ENCODE data around the gene CTCF.
"Not testable (repeated sequence)": the region's sequence is repeated elsewhere in the genome, so short reads cannot be mapped to it uniquely, and the experiment has no call there.

CTCF gene

GRCh38 chr16:67528870-67529581 is 33.3 kb upstream of the CTCF start:
- Histone ChIP-seq H3K4me1 (ENCODE audit: insufficient read depth, low read length) (peaks cover 24% of the 10 kb centered on the region), H3K9me3 (ENCODE audit: low read length) (no peaks in the 10 kb centered on the region), H3K27me3 (ENCODE audit: insufficient read depth, low read length) (no peaks in the 10 kb centered on the region), H3K36me3 (ENCODE audit: insufficient read depth, low read length) (no peaks in the 10 kb centered on the region), H3K4me3 (ENCODE audit: low read length) (peak overlapping the region; percentile 89), H2AFZ (ENCODE audit: low read depth, low read length) (peak overlapping the region; percentile 68)

- H3K4me1 ChIP-seq (ENCODE audit: insufficient read depth, low read length), result peaks cover 24% of the 10 kb centered on the region
- no peaks in the 10 kb centered on the region for H3K27me3 ChIP-seq (ENCODE audit: insufficient read depth, low read length)
- peak overlapping the region; percentile 68 for H2AFZ ChIP-seq (ENCODE audit: low read depth, low read length)
- H3K36me3 ChIP-seq (ENCODE audit: insufficient read depth, low read length), result no peaks in the 10 kb centered on the region
- peak overlapping the region; percentile 89 for H3K4me3 ChIP-seq (ENCODE audit: low read length)
- no peaks in the 10 kb centered on the region for H3K9me3 ChIP-seq (ENCODE audit: low read length)
Measured at GRCh38 chr16:67529582-67530012, 32.7 kb upstream of the CTCF start.

- Histone ChIP-seq H3K9me3 (ENCODE audit: low read length) (no peaks in the 10 kb centered on the region), H3K4me3 (ENCODE audit: low read length) (peak overlapping the region; percentile 89), H3K27me3 (ENCODE audit: insufficient read depth, low read length) (no peaks in the 10 kb centered on the region), H2AFZ (ENCODE audit: low read depth, low read length) (no peak overlapping the region), H3K4me1 (ENCODE audit: insufficient read depth, low read length) (peaks cover 21% of the 10 kb centered on the region), H3K36me3 (ENCODE audit: insufficient read depth, low read length) (no peaks in the 10 kb centered on the region)
Measured at GRCh38 chr16:67530013-67530939, 32.0 kb upstream of the CTCF start.

- Histone ChIP-seq H3K4me3 (ENCODE audit: low read length) (no peak overlapping the region), H3K4me1 (ENCODE audit: insufficient read depth, low read length) (peaks cover 21% of the 10 kb centered on the region), H3K9me3 (ENCODE audit: low read length) (no peaks in the 10 kb centered on the region), H3K27me3 (ENCODE audit: insufficient read depth, low read length) (no peaks in the 10 kb centered on the region), H2AFZ (ENCODE audit: low read depth, low read length) (no peak overlapping the region), H3K36me3 (ENCODE audit: insufficient read depth, low read length) (no peaks in the 10 kb centered on the region)
Measured at GRCh38 chr16:67531247-67531646, 31.1 kb upstream of the CTCF start.

GRCh38 chr16:67533024-67533560 is 29.2 kb upstream of the CTCF start:
- no peak overlapping the region for H2AFZ ChIP-seq (ENCODE audit: low read depth, low read length)
- no peaks in the 10 kb centered on the region for H3K9me3 ChIP-seq (ENCODE audit: low read length)
- H3K4me1 ChIP-seq (ENCODE audit: insufficient read depth, low read length), result peaks cover 26% of the 10 kb centered on the region
- H3K4me3 ChIP-seq (ENCODE audit: low read length), result no peak overlapping the region
- H3K36me3 ChIP-seq (ENCODE audit: insufficient read depth, low read length), result no peaks in the 10 kb centered on the region
- no peaks in the 10 kb centered on the region for H3K27me3 ChIP-seq (ENCODE audit: insufficient read depth, low read length)

- not testable (repeated sequence) for H3K27me3 ChIP-seq (ENCODE audit: insufficient read depth, low read length); H3K4me3 ChIP-seq (ENCODE audit: low read length); H3K9me3 ChIP-seq (ENCODE audit: low read length); H3K36me3 ChIP-seq (ENCODE audit: insufficient read depth, low read length); H2AFZ ChIP-seq (ENCODE audit: low read depth, low read length)
- peaks cover 30% of the 10 kb centered on the region for H3K4me1 ChIP-seq (ENCODE audit: insufficient read depth, low read length)
Measured at GRCh38 chr16:67533987-67534386, 28.3 kb upstream of the CTCF start.

- Histone ChIP-seq H3K4me1 (ENCODE audit: insufficient read depth, low read length) (peaks cover 28% of the 10 kb centered on the region), H2AFZ (ENCODE audit: low read depth, low read length) (no peak overlapping the region), H3K9me3 (ENCODE audit: low read length) (no peaks in the 10 kb centered on the region), H3K36me3 (ENCODE audit: insufficient read depth, low read length) (no peaks in the 10 kb centered on the region), H3K4me3 (ENCODE audit: low read length) (no peak overlapping the region), H3K27me3 (ENCODE audit: insufficient read depth, low read length) (no peaks in the 10 kb centered on the region)
Measured at GRCh38 chr16:67534431-67534830, 27.9 kb upstream of the CTCF start.

GRCh38 chr16:67535201-67535600 is 27.1 kb upstream of the CTCF start:
- H2AFZ ChIP-seq (ENCODE audit: low read depth, low read length), result no peak overlapping the region
- H3K27me3 ChIP-seq (ENCODE audit: insufficient read depth, low read length), result no peaks in the 10 kb centered on the region
- no peak overlapping the region for H3K4me3 ChIP-seq (ENCODE audit: low read length)
- H3K36me3 ChIP-seq (ENCODE audit: insufficient read depth, low read length), result peaks cover 2% of the 10 kb centered on the region
- peaks cover 22% of the 10 kb centered on the region for H3K4me1 ChIP-seq (ENCODE audit: insufficient read depth, low read length)
- no peaks in the 10 kb centered on the region for H3K9me3 ChIP-seq (ENCODE audit: low read length)

GRCh38 chr16:67537270-67537635 is 25.1 kb upstream of the CTCF start:
- Histone ChIP-seq H3K9me3 (ENCODE audit: low read length) (no peaks in the 10 kb centered on the region), H3K36me3 (ENCODE audit: insufficient read depth, low read length) (peaks cover 21% of the 10 kb centered on the region), H3K4me3 (ENCODE audit: low read length) (peak overlapping the region; percentile 40), H2AFZ (ENCODE audit: low read depth, low read length) (no peak overlapping the region), H3K4me1 (ENCODE audit: insufficient read depth, low read length) (peaks cover 14% of the 10 kb centered on the region), H3K27me3 (ENCODE audit: insufficient read depth, low read length) (no peaks in the 10 kb centered on the region)

GRCh38 chr16:67537636-67538591 is 24.4 kb upstream of the CTCF start:
- H3K9me3 ChIP-seq (ENCODE audit: low read length), result no peaks in the 10 kb centered on the region
- peaks cover 24% of the 10 kb centered on the region for H3K36me3 ChIP-seq (ENCODE audit: insufficient read depth, low read length)
- peaks cover 14% of the 10 kb centered on the region for H3K4me1 ChIP-seq (ENCODE audit: insufficient read depth, low read length)
- H2AFZ ChIP-seq (ENCODE audit: low read depth, low read length), result no peak overlapping the region
- no peaks in the 10 kb centered on the region for H3K27me3 ChIP-seq (ENCODE audit: insufficient read depth, low read length)
- peak overlapping the region; percentile 40 for H3K4me3 ChIP-seq (ENCODE audit: low read length)

- Histone ChIP-seq H3K4me1 (ENCODE audit: insufficient read depth, low read length) (peaks cover 14% of the 10 kb centered on the region), H3K27me3 (ENCODE audit: insufficient read depth, low read length) (no peaks in the 10 kb centered on the region), H3K9me3 (ENCODE audit: low read length) (no peaks in the 10 kb centered on the region), H3K4me3 (ENCODE audit: low read length) (no peak overlapping the region), H3K36me3 (ENCODE audit: insufficient read depth, low read length) (peaks cover 30% of the 10 kb centered on the region), H2AFZ (ENCODE audit: low read depth, low read length) (no peak overlapping the region)
Measured at GRCh38 chr16:67538666-67539101, 23.6 kb upstream of the CTCF start.

- Histone ChIP-seq H3K36me3 (ENCODE audit: insufficient read depth, low read length) (peaks cover 34% of the 10 kb centered on the region), H3K27me3 (ENCODE audit: insufficient read depth, low read length) (no peaks in the 10 kb centered on the region), H3K4me1 (ENCODE audit: insufficient read depth, low read length) (peaks cover 14% of the 10 kb centered on the region), H3K4me3 (ENCODE audit: low read length) (no peak overlapping the region), H3K9me3 (ENCODE audit: low read length) (no peaks in the 10 kb centered on the region), H2AFZ (ENCODE audit: low read depth, low read length) (no peak overlapping the region)
Measured at GRCh38 chr16:67539271-67539670, 23.1 kb upstream of the CTCF start.
